GM18951 (cell line): ENCODE results near the gene CFAP43.
"Not testable (repeated sequence)": the region's sequence is repeated elsewhere in the genome, so short reads cannot be mapped to it uniquely, and the experiment has no call there.

Source experiments
- POLR2A ChIP-seq: IDR thresholded peaks from 4 replicates; pipeline ENCODE4 v1.6.1; 2011; ENCODE audit warnings: mild to moderate bottlenecking; ENCODE audit not compliant: insufficient read length, insufficient read depth; ENCODE audit errors: extremely low read depth
- in situ Hi-C: fragments of 300-500 bp; cut with MboI; formaldehyde crosslinking; loops from one replicate; pipeline ENCODE4 v1.12.0; 2022; ENCODE audit warnings: low sequenced_read_pairs, mixed read lengths, inconsistent platforms; ENCODE audit not compliant: unreplicated experiment

The CFAP43 gene

DNA sequence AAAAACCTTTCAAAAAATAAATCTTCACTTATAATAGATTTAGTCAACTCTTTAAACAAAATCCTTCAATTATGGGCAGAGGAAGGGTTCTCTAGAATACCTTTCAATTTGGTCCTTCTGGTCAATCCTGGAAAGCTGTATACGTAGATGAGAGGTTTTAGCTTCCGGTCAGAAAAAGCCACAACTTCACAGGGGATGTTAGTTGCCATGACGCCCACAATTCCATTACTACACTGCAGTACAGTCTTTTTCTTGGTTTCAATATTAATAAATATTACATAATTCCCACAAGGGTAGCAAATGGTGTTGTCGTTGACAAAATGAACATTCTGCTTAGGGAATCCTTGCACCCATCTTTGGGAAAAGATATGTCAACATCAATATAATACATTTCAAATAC, 1.7 kb downstream of the CFAP43 start:
- TF ChIP-seq POLR2A, result no peak
- in situ Hi-C loops, result no loop called here

DNA sequence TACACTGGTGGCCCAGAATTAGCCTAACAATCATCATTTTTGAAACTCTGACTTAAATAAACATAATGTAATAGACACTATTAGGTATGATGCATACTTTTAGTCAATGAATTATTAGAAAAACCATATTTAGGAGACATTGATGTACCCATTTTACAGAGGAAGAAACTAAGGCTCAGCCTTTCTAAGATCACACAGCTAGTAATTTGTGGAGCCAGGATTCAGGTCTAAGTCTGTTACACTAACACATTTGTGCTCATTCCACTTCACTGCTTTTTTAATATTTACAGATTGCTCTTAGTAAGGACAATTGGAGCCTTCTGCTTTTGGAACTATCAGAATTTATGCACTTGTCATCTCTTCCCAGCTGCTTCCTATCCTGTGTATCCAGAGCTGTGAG, 8.9 kb downstream of the CFAP43 start:
- in situ Hi-C loops, result no loop called here
- TF ChIP-seq POLR2A, result no peak

DNA sequence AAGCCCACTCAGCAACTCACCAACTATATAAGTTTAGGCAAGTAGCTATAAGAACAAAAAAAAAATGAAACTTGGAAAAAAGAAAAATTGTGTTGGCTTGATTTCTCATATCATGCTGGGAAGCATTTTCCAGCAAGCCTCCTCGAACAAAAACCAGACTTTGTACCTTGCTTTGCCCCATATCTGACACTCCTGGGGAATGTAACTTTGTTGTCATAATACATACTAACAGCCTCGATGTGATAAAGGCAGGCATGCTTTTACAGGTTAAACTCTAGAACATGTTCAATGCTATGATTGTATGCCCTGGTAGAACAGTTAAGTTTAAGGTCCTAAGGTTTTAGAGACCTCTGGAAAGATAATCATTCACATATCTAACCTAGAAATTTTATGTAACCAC, 11.6 kb downstream of the CFAP43 start:
- TF ChIP-seq POLR2A, result no peak
- in situ Hi-C loops, result no loop called here

DNA sequence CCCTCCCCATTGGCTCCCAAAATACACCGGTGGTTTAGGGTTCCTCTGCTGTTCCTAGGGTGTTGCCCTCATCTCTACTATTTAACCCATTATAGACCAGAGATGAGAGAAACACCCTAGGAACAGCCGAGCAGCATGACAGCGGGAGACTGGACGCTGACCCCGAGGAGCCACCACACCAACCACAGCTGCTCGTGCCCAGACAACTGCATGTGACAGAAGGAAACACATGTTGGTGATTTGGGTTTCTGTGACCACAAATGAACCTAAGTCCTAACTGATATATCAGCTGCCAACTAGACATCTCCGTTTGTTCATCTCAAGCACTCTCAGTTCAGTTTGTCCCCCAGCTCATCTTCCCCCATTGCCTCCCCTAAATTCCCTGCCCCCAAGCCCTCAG, 13.4 kb downstream of the CFAP43 start:
- TF ChIP-seq POLR2A, result no peak
- in situ Hi-C loops, result no loop called here

DNA sequence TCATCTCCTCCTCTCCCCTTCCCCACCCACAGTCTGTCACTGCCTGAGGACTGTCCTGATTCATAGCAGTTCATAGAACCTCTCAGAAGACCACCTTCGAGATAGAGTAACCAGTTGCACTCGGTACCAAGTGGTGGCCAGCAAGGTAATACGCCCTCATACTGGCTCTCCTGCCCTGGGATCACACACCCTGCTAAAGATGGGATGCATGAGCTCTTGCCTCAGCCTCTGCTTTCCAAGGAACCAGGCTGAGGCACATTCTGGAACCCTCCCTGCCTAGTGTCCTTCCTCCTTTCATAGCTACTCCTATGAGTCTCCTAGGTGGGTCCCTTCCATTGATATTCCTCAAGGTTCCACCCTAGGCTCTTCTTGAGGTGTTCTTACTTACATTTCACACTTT, 15.5 kb downstream of the CFAP43 start:
- TF ChIP-seq POLR2A, result no peak
- in situ Hi-C loops, result no loop called here

DNA sequence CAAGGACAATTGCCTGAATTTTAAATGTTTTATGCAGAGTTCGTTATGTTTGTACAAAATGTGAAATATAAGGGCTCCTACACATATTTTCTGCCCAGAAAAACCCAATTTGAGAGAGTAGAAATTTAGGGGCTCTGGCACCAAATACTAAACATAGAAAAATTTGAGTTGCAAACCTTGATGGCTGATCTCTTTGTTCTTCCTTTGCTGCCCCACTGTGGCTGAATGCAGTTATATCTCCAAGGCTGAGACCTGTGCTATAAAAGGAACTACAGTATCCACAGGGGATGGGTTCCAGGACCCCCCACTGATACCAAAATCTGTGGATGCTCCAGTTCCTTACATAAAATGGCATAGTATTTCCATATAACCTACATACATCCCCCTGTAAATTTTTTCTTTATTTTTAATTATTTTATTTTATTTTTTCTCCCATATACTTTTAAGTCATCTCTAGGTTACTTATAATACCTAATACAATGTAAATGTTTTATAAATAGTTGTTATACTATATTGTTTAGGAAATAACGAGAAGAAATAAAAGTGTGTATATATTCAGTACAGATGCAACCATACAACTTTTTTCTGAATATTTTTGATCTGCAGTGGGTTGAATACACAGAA, 22.5 kb downstream of the CFAP43 start:
- in situ Hi-C loops, result loop anchor here (10.0 kb wide), 1 partner anchor 325 kb away; no protein-coding TSS in a partner anchor
- TF ChIP-seq POLR2A, result no peak

DNA sequence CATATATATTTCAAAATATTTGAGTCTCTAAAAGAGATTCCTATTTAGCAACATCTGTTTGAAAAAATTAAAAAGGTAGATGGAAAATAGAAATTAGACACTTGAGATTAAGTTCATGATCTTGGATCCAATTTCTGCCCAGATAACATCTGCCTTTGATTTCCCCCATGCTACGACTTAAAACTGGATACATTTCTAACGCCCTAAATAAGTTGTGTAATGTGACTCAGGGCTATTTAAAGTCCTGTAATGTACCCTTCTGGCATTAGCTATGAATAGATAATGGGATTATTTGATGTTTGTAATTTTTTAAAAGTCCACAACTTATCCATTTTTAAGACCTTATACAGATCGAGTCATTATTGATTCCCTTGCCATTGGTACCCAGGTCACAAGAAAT, 23.4 kb downstream of the CFAP43 start:
- no peak for TF ChIP-seq POLR2A
- in situ Hi-C loops, result loop anchor here (10.0 kb wide), 1 partner anchor 324 kb away; no protein-coding TSS in a partner anchor

DNA sequence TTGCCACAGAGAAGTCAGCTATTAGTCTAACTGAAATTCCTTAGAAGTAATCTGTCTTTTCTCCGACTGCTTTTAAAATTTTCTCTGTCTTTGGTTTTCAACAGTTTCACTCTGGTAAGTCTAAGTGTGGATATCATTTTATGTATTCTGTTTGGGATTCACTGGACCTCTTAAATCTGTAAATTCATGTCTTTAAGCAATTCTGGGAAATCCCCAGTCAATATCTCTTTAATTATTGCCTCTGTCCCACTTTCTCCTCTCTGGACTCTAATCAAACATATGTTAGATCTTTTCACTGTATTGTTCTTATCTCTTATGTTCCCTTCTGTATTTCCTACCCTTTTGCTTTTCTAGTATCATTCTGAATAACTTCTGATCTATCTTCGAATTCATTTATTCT, 29.9 kb downstream of the CFAP43 start:
- no peak for TF ChIP-seq POLR2A
- in situ Hi-C loops, result loop anchor here (10.0 kb wide), 1 partner anchor 317 kb away; no protein-coding TSS in a partner anchor

DNA sequence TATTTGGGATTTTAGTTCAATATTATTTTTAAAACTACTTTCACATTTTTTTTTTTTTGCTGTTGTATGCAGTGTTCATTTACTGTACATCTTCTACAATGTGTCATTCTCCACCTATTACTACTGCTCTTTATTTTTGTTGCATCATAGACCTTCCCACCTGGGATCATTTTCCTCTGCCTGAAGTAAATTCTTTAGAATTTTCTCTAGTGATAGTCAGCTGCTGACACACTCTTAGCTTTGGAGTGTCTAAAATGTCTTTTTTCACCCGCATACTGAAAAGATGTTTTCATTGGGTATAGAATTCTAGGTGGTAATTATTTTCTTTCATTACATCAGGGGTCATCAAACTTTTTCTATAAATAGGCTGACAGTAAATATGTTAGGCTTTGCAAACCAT, 30.5 kb downstream of the CFAP43 start:
- in situ Hi-C loops, result loop anchor here (10.0 kb wide), 1 partner anchor 317 kb away; no protein-coding TSS in a partner anchor
- TF ChIP-seq POLR2A, result no peak

DNA sequence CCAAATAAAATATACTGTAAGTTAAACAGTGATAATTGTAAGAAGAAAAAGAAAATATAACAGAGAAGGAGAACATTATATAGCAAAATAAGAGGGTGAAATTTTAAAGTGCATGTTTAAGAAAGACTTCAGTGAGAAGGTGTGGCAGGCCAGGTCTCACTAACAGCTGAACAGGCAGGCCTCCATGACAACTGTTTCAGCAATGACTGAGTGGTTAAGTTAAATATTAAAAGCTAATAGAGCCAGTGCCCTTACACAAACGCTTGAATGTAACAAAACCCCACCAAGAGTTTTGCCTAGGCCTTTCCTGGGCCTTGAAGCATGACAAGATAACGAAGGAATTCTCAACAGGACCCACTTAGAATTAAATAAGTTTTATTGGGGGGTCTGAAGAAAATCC, 32.6 kb downstream of the CFAP43 start:
- in situ Hi-C loops, result no loop called here
- no peak for TF ChIP-seq POLR2A

DNA sequence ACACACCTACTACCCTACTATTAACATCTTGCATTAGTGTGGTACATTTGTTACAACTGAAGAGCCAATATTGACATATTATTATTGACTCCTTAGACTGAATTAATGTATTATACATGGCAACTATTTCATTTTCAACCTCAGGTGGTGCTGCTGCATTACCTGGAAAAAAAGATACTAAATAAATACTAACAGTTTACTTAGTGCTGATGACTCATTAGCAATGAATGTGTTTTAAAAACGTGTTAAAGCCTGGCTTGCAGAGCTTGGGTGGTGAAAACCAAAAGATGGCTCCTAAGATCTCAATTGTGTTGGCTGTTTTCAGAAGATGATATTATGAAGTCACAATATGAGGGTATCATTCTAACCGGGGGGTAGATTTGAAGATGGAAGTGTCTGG, 34.8 kb downstream of the CFAP43 start:
- no peak for TF ChIP-seq POLR2A
- in situ Hi-C loops, result no loop called here

DNA sequence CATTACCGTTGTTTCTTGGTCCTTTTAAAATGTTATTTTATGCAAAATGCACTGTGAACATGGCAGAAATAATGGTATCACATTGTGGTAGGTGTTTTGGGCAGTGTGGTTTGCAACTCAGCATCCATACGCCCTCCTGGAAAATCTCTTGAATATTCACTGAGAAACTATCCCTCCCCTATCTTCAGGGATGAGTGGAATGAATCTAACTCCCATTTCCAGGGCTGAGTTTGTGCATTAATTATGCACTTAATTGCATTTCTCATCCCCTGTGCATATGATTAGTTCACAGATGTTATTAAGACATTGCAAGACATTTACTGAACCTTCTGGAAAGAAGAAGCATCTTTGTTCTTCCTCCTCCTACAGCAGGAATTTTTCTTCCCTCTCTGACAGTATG, 36.5 kb downstream of the CFAP43 start:
- in situ Hi-C loops, result no loop called here
- no peak for TF ChIP-seq POLR2A

DNA sequence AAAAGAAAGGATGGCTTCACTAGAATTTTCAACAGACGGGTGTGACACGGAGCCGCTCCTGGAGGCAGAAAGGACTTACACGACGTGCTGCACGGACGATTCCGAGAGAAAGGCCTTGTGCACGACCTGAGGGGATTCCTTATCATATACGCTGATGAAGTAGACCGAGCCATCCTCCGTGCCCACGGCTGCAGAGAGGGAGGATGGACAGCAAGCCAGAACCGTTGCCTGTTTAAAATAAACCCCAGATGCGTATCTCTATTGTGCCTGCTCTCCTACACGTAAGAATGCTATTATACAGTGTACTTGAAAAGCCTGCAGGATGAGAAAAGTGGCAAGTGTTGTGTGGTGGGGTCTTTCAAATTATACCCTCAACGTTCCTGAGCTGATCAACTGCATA, 38.4 kb downstream of the CFAP43 start:
- in situ Hi-C loops, result no loop called here
- TF ChIP-seq POLR2A, result no peak

DNA sequence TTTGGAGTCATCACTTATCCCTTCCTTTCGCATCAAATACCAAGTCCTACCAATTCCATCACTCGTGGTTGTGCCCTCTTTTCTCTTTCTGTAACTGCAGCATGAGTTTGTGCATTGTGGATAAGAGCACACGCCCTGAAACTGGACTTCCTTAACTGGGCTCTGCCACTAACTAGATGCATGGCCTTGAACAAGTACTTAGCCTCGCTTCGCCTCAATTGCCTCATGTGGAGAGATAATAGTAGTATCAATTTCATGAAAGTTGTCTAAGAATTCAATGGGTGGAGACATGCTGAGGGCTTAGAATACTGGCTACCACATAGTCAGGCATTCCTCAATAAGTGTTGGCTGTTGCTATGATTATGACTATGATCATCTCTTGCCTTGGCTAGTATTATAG, 41.5 kb downstream of the CFAP43 start:
- no peak for TF ChIP-seq POLR2A
- in situ Hi-C loops, result no loop called here

DNA sequence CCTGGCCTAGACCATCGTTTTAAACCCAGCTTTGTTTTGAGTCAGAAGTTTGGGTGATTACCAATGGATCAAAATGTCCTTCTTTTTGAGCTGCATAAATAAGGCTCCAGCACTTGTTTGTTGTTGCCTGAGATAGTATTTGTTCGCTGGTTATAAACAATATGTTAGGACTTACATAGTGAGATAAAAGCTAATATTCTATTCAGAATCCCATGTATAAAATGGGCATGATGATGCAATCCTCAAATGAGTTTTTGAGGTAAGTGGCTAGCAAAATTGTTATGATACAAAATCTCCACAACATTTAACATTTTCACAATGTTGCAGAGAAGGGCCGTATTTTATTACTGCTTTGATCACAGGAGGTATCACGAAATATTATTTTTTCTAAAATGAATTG, 48.5 kb downstream of the CFAP43 start:
- in situ Hi-C loops, result no loop called here
- no peak for TF ChIP-seq POLR2A

DNA sequence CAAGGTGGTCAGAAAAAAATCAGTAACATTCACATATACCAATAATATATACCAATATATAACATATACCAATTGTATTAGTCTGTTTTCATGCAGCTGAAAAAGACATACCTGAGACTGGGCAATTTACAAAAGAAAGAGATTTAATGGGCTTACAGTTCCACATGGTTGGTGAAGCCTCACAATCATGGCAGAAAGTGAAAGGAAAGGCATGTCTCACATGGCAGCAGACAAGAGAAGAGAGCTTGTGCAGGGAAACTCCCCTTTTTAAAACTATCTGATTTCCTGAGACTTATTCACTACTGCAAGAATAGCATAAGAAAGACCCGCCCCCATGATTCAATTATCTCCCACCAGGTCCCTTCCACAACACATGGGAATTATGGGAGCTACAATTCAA, 58.0 kb downstream of the CFAP43 start:
- in situ Hi-C loops, result not testable (repeated sequence)
